Adipose tissue (tissue), 3 donors: Measurements from ENCODE around the gene PYGM. TPM values are rescaled to one million over a fixed set of nuclear protein-coding genes. Genes with fewer than 3 reads are reported as not detected.

ENCODE experiments used
- H3K27ac ChIP-seq: one replicate; pipeline ENCODE4 v1.5.1; 2013; ENCODE audit warnings: low read depth, low read length
- WGBS, 3 donors: extraction: QIAGEN DNeasy Blood & Tissue Kit; methylation state at CpG; one replicate each; pipeline ENCODE4 v1.1.7; 2013; 5-methylcytosine and 5-hydroxymethylcytosine counted together
- polyA plus RNA-seq, 3 donors: library from polyadenylated mRNA; stranded (reverse); fragments of 200-250 nt; gene quantifications; one replicate each; pipeline ENCODE4 v1.2.3, GENCODE V29; 2013
- donor health status: healthy with polysubstance abuse.
- donor health status: Bipolar disorder and iron deficiency.
- donor health status: healthy.

The PYGM gene
- polyA plus RNA-seq, 3 donors = 3.2 to 9.6 (median 8.7) TPM

GRCh38 chr11:64723907-64724862, 35.6 kb downstream of the PYGM start:
- H3K27ac ChIP-seq = no peak overlapping the region
- WGBS, 3 donors = 62 to 65% (median 63%) methylated on average over 8 to 9 of the region's 9 CpGs

- 2% methylated on average over 56 to 66 of the region's 66 CpGs for WGBS, 3 donors
- H3K27ac ChIP-seq = no peak within 1 kb of the TSS
Observed at GRCh38 chr11:64723117-64723906, 36.5 kb downstream of the PYGM start, which contains the start of gene NRXN2. Gene NRXN2 (minus strand): TSS chr11:64723197. CDS start chr11:64713699, 9,498 bp downstream.

- 10 to 12% (median 11%) methylated on average over 24 to 36 of the region's 36 CpGs for WGBS, 3 donors
- no peak overlapping the region for H3K27ac ChIP-seq
Observed at GRCh38 chr11:64722141-64723065, 37.4 kb downstream of the PYGM start.

GRCh38 chr11:64721359-64721699, 38.4 kb downstream of the PYGM start:
- no peak overlapping the region for H3K27ac ChIP-seq
- 41 to 74% (median 72%) methylated on average over 3 of the region's 3 CpGs for WGBS, 3 donors

GRCh38 chr11:64720640-64721358, 39.0 kb downstream of the PYGM start:
- WGBS, 3 donors = 65 to 90% (median 88%) methylated on average over 10 to 12 of the region's 12 CpGs
- H3K27ac ChIP-seq = no peak overlapping the region

GRCh38 chr11:64720167-64720566, 39.6 kb downstream of the PYGM start:
- 52 to 79% (median 76%) methylated on average over 9 of the region's 9 CpGs for WGBS, 3 donors
- H3K27ac ChIP-seq = no peak overlapping the region

- 80 to 91% (median 89%) methylated on average over 10 of the region's 10 CpGs for WGBS, 3 donors
- no peak overlapping the region for H3K27ac ChIP-seq
Observed at GRCh38 chr11:64719406-64719805, 40.4 kb downstream of the PYGM start.

- H3K27ac ChIP-seq = no peak overlapping the region
- 57 to 78% (median 61%) methylated on average over 3 to 4 of the region's 4 CpGs for WGBS, 3 donors
Observed at GRCh38 chr11:64718780-64719124, 41.0 kb downstream of the PYGM start.

- WGBS, 3 donors = 75 to 80% (median 78%) methylated on average over 15 of the region's 15 CpGs
- no peak overlapping the region for H3K27ac ChIP-seq
Observed at GRCh38 chr11:64718084-64718779, 41.5 kb downstream of the PYGM start.

GRCh38 chr11:64717268-64717578, 42.6 kb downstream of the PYGM start:
- WGBS, 3 donors = 57 to 84% (median 75%) methylated on average over 4 of the region's 4 CpGs
- H3K27ac ChIP-seq = no peak overlapping the region

- H3K27ac ChIP-seq = no peak overlapping the region
- 37 to 42% (median 38%) methylated on average over 18 to 21 of the region's 21 CpGs for WGBS, 3 donors
Observed at GRCh38 chr11:64716473-64717267, 43.1 kb downstream of the PYGM start.

GRCh38 chr11:64715756-64716472, 43.9 kb downstream of the PYGM start:
- H3K27ac ChIP-seq = no peak overlapping the region
- WGBS, 3 donors = 44 to 48% (median 44%) methylated on average over 13 of the region's 13 CpGs

- WGBS, 3 donors = 29 to 61% (median 56%) methylated on average over 5 of the region's 5 CpGs
- no peak overlapping the region for H3K27ac ChIP-seq
Observed at GRCh38 chr11:64715110-64715509, 44.7 kb downstream of the PYGM start.

GRCh38 chr11:64714666-64715065, 45.1 kb downstream of the PYGM start:
- WGBS, 3 donors = 56 to 65% (median 63%) methylated on average over 5 of the region's 5 CpGs
- no peak overlapping the region for H3K27ac ChIP-seq

- H3K27ac ChIP-seq = no peak overlapping the region
- 5 to 11% (median 7%) methylated on average over 31 to 39 of the region's 39 CpGs for WGBS, 3 donors
Observed at GRCh38 chr11:64713781-64714363, 45.9 kb downstream of the PYGM start.
